HepG2 (cell line): ENCODE data around the gene ITGB5. TPM values are rescaled to one million over a fixed set of nuclear protein-coding genes. Genes with fewer than 3 reads are reported as not detected.

Experiments
- ATAC-seq: fragments of 200-7000 bp; cut with Tn5 transposase; 3 replicates; pipeline ENCODE4 v1.9.1; 2020; ENCODE audit warnings: mild to moderate bottlenecking, moderate library complexity
- BruUV-seq: library from RNA; stranded (reverse); fragments of 400-500 nt; replicated peaks from 2 replicates; lab custom pipeline; 2021; lab: Mats Ljungman, UMichigan
- CTCF ChIA-PET: fragments of 300-600 bp; formaldehyde crosslinking; extraction: SDS; loops from one replicate; lab custom pipeline; 2021; ENCODE audit warnings: low total read pairs, inconsistent platforms, low intra/inter-chr PET ratio; lab: Yijun Ruan, JAX
- POLR2A ChIA-PET: fragments of 350-600 bp; sonication (Branson Sonifier 250); formaldehyde crosslinking; loops from one replicate; lab custom pipeline; 2020; ENCODE audit warnings: antibody characterized with exemption, inconsistent platforms; lab: Yijun Ruan, JAX
- DNase-seq: peaks from one replicate; pipeline ENCODE4 v3.0.0-alpha.2; 2015; ENCODE audit warnings: low spot score
- FAIRE-seq: peaks from 3 replicates; lab custom pipeline; 2011; peaks lifted over from hg19 to GRCh38; lab: Jason Lieb, UNC
- H2AFZ ChIP-seq: one replicate; pipeline ENCODE4 v1.6.1; 2011; ENCODE audit warnings: low read length, inconsistent platforms
- H3K27ac ChIP-seq: fragments of 300-600 bp; 3 replicates; pipeline ENCODE4 v1.8.0; 2011; ENCODE audit warnings: mixed run types, mild to moderate bottlenecking, mixed read lengths, low read length, inconsistent platforms; ENCODE audit not compliant: insufficient read depth; ENCODE audit errors: extremely low read length
- H3K27me3 ChIP-seq, 2 experiments: fragments of 200-600 bp in 1 of 2; 2 replicates in 1 of 2; 3 replicates in 1 of 2; pipeline versions ENCODE4 v1.6.0 to v1.8.0; 2011; ENCODE audit warnings: low read length in 2 of 2, mild to moderate bottlenecking in 2 of 2, moderate library complexity in 2 of 2, inconsistent platforms in 1 of 2; ENCODE audit not compliant: insufficient read depth in 2 of 2, control insufficient read depth in 1 of 2
- H3K36me3 ChIP-seq, 2 experiments: fragments of 200-600 bp in 1 of 2; replicated peaks in 1 of 2; 2 replicates in 1 of 2; 3 replicates in 1 of 2; pipeline versions ENCODE4 v1.5.1 to v1.8.0; 2011; ENCODE audit warnings: low read length in 2 of 2, inconsistent platforms in 1 of 2; ENCODE audit not compliant: insufficient read depth in 2 of 2, control insufficient read depth in 1 of 2
- H3K4me1 ChIP-seq: 2 replicates; pipeline ENCODE4 v1.5.1; 2012; ENCODE audit warnings: low read length, inconsistent platforms; ENCODE audit not compliant: insufficient read depth
- H3K4me2 ChIP-seq: 2 replicates; pipeline ENCODE4 v1.6.0; 2011; ENCODE audit warnings: low read depth, low read length, inconsistent platforms
- H3K4me3 ChIP-seq, 3 experiments: fragments of 200-600 bp in 1 of 3; sonication (generic), shearing (Covaris generic) in 1 of 3; replicated peaks in 1 of 3; 2 replicates each; pipeline ENCODE4 v1.5.1; 2011 to 2016; ENCODE audit warnings: low read length in 3 of 3, inconsistent platforms in 2 of 3, low read depth in 2 of 3, mild to moderate bottlenecking in 2 of 3, control low read depth in 1 of 3, mixed read lengths in 1 of 3; ENCODE audit not compliant: insufficient read depth in 1 of 3
- H3K79me2 ChIP-seq: one replicate; pipeline ENCODE4 v1.6.1; 2011; ENCODE audit warnings: low read length, inconsistent platforms; ENCODE audit not compliant: insufficient read depth
- H3K9ac ChIP-seq: 2 replicates; pipeline ENCODE4 v1.6.0; 2011; ENCODE audit warnings: mild to moderate bottlenecking, low read depth, low read length, inconsistent platforms; ENCODE audit not compliant: insufficient read depth
- H3K9me3 ChIP-seq: 2 replicates; pipeline ENCODE4 v1.5.1; 2012; ENCODE audit warnings: mild to moderate bottlenecking, low read length
- H4K20me1 ChIP-seq: 2 replicates; pipeline ENCODE4 v1.6.0; 2011; ENCODE audit warnings: inconsistent platforms, mild to moderate bottlenecking, low read length, moderate library complexity; ENCODE audit not compliant: insufficient read depth
- BCL3 ChIP-seq: sonication (generic); formaldehyde crosslinking; IDR thresholded peaks from 2 replicates; pipeline ENCODE4 v1.5.1; 2020; ENCODE audit warnings: mild to moderate bottlenecking, missing genetic modification reagents, moderate library complexity
- ELF4 ChIP-seq: sonication (generic); formaldehyde crosslinking; IDR thresholded peaks from 2 replicates; pipeline ENCODE4 v1.5.0; 2020; ENCODE audit warnings: missing genetic modification reagents, mild to moderate bottlenecking, moderate library complexity, borderline replicate concordance
- FOXK1 ChIP-seq: sonication (generic); formaldehyde crosslinking; IDR thresholded peaks from 2 replicates; pipeline ENCODE4 v1.4.0; 2020; ENCODE audit warnings: low read depth, missing genetic modification reagents, borderline replicate concordance
- GATAD2A ChIP-seq: IDR thresholded peaks from 2 replicates; pipeline ENCODE4 v1.6.1; 2016
- GPBP1L1 ChIP-seq: sonication (generic); formaldehyde crosslinking; IDR thresholded peaks from 2 replicates; pipeline ENCODE4 v1.5.0; 2020; ENCODE audit warnings: mild to moderate bottlenecking, missing genetic modification reagents
- HCFC1 ChIP-seq: fragments of 150-350 bp; IDR thresholded peaks from 2 replicates; pipeline ENCODE4 v1.6.1; 2014; ENCODE audit warnings: low read depth, low read length
- HES4 ChIP-seq: sonication (generic); formaldehyde crosslinking; IDR thresholded peaks from 2 replicates; pipeline ENCODE4 v1.9.0; 2021; ENCODE audit warnings: mild to moderate bottlenecking, missing genetic modification reagents, borderline replicate concordance
- JUND ChIP-seq: sonication (generic); formaldehyde crosslinking; IDR thresholded peaks from 2 replicates; pipeline ENCODE4 v1.8.0; 2022; ENCODE audit warnings: mild to moderate bottlenecking, missing genetic modification reagents
- KDM3A ChIP-seq: IDR thresholded peaks from 2 replicates; pipeline ENCODE4 v1.6.1; 2018; ENCODE audit warnings: low read depth, missing compliant biosample characterization
- MTERF4 ChIP-seq: sonication (generic); formaldehyde crosslinking; IDR thresholded peaks from 2 replicates; pipeline ENCODE4 v1.8.0; 2023; ENCODE audit warnings: mild to moderate bottlenecking, missing genetic modification reagents
- POLR2G ChIP-seq: fragments of 200-400 bp; formaldehyde crosslinking; IDR thresholded peaks from 2 replicates; pipeline ENCODE4 v1.6.1; 2018; ENCODE audit warnings: mild to moderate bottlenecking, low read depth, low read length, moderate library complexity
- TGIF2 ChIP-seq: IDR thresholded peaks from 2 replicates; pipeline ENCODE4 v1.6.1; 2016; ENCODE audit warnings: control low read depth, missing compliant biosample characterization
- TSC22D2 ChIP-seq: sonication (generic); formaldehyde crosslinking; IDR thresholded peaks from 2 replicates; pipeline ENCODE4 v1.5.1; 2020; ENCODE audit warnings: missing genetic modification reagents, mild to moderate bottlenecking, borderline replicate concordance
- ZNF337 ChIP-seq: sonication (generic); formaldehyde crosslinking; IDR thresholded peaks from 2 replicates; pipeline ENCODE4 v1.5.1; 2020; ENCODE audit warnings: missing genetic modification reagents, low read depth, mild to moderate bottlenecking, borderline replicate concordance
- WGBS: methylation state at CpG from one replicate; pipeline ENCODE4 v1.1.6; 2017; ENCODE audit warnings: low lambda C conversion rate; 5-methylcytosine and 5-hydroxymethylcytosine counted together
- in situ Hi-C: cut with HindIII; loops from 2 replicates; pipeline ENCODE4 v1.10.0; 2017; ENCODE audit warnings: low pct_unique_long_range_greater_than_20kb; ENCODE audit not compliant: extremely low pct_ligation_motif_present
- intact Hi-C: fragments of 100-400 bp; cut with micrococcal nuclease; formaldehyde crosslinking; loops from one replicate; pipeline ENCODE4 v1.10.0; 2022; ENCODE audit not compliant: unreplicated experiment
- polyA plus RNA-seq, 8 experiments: library from polyadenylated mRNA; depleted of rRNA in 3 of 8; stranded (reverse) in 7 of 8; unstranded in 1 of 8; fragments of >200 nt; fragmentation: Illumina TruSeq in 4 of 8; extraction: Trizol in 4 of 8; gene quantifications; 2 replicates each; pipeline versions ENCODE4 v1.2.1 to v1.2.3, GENCODE V29; 2011 to 2016; ENCODE audit warnings: low read depth in 4 of 8, missing spikeins in 1 of 8, mixed read lengths in 1 of 8; ENCODE audit not compliant: insufficient read depth in 1 of 8
- total RNA-seq, 5 experiments: library from RNA; depleted of rRNA; stranded (reverse); fragments of >200 nt; fragmentation: Illumina TruSeq; extraction: Trizol; gene quantifications; 2 replicates each; pipeline ENCODE4 v1.2.3, GENCODE V29; 2016; ENCODE audit warnings: low read depth in 1 of 5
- TF ChIP-seq, protein P1 (sequence below): sonication (generic); formaldehyde crosslinking; IDR thresholded peaks from 2 replicates; pipeline ENCODE4 v1.4.0; 2020; ENCODE audit warnings: mild to moderate bottlenecking, missing genetic modification reagents

Gene ITGB5
- total and polyA plus RNA-seq, 2 of the 13 experiments (the other 11 are each of a cell fraction or from before 2014, with no cell fraction given) = 74.1 to 343 TPM

GRCh38 chr3:124927574-124928045 is 40.4 kb upstream of the ITGB5 start:
- Histone ChIP-seq H3K9ac (no peak overlapping the region), H3K79me2 (no peaks in the 10 kb centered on the region), H3K27me3 (no peaks in the 10 kb centered on the region), H4K20me1 (no peaks in the 10 kb centered on the region), H3K4me1 (peaks cover 26% of the 10 kb centered on the region), H3K9me3 (no peaks in the 10 kb centered on the region), H3K36me3 (no peaks in the 10 kb centered on the region), H3K27ac (no peak overlapping the region), H2AFZ (no peak overlapping the region), H3K4me3 (no peak overlapping the region), H3K4me2 (no peak overlapping the region)
- no peak for TF ChIP-seq MTERF4
- no peak for TF ChIP-seq TSC22D2 (CRISPR knock-in tag)
- TF ChIP-seq ZNF337 (CRISPR knock-in tag) = no peak
- no peak for TF ChIP-seq JUND (CRISPR knock-in tag)
- TF ChIP-seq ELF4 (CRISPR knock-in tag) = no peak
- no peak for TF ChIP-seq TGIF2 (CRISPR knock-in tag)
- TF ChIP-seq KDM3A = no peak
- TF ChIP-seq HCFC1 = no peak
- TF ChIP-seq GPBP1L1 (CRISPR knock-in tag) = no peak
- TF ChIP-seq BCL3 (CRISPR knock-in tag) = no peak
- no peak for TF ChIP-seq POLR2G
- no peak for TF ChIP-seq FOXK1 (CRISPR knock-in tag)
- TF ChIP-seq HES4 (CRISPR knock-in tag) = no peak
- TF ChIP-seq, protein P1, sequence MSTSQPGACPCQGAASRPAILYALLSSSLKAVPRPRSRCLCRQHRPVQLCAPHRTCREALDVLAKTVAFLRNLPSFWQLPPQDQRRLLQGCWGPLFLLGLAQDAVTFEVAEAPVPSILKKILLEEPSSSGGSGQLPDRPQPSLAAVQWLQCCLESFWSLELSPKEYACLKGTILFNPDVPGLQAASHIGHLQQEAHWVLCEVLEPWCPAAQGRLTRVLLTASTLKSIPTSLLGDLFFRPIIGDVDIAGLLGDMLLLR = no peak
- no peak for TF ChIP-seq GATAD2A (CRISPR knock-in tag)
- intact Hi-C loops = loop anchor here (2.0 to 10.0 kb wide), 4 partner anchors 59 to 657 kb away; no protein-coding TSS in a partner anchor
- FAIRE-seq (no peak), ATAC-seq (no peak), DNase-seq (no peak)
- CTCF ChIA-PET = interaction anchor here (1.6 kb wide), 1 partner anchor 237 kb away, joined by 9 read pairs; no protein-coding TSS in a partner anchor
- in situ Hi-C loops = loop anchor here (5.0 kb wide), 1 partner anchor 240 kb away; no protein-coding TSS in a partner anchor
- BruUV-seq = no TSS peak
- POLR2A ChIA-PET = no interaction called here
- WGBS = 86% methylated on average over 2 of the region's 2 CpGs
